Psoas muscle (tissue), 8 donors: ENCODE data around the gene ARSB. TPM values are rescaled to one million over a fixed set of nuclear protein-coding genes. Genes with fewer than 3 reads are reported as not detected.

Source experiments
- ATAC-seq, 4 donors: fragments of 200-7000 bp; cut with Tn5 transposase; one replicate each; pipeline ENCODE4 v1.9.1; 2020; ENCODE audit warnings: moderate library complexity in 3 of 4, mild to moderate bottlenecking in 2 of 4
- DNase-seq, 2 donors: peaks; one replicate each; pipeline ENCODE4 v3.0.0-alpha.2; 2020
- H3K27ac ChIP-seq: fragments of 200-600 bp; one replicate; pipeline ENCODE4 v1.8.0; 2022
- H3K27me3 ChIP-seq, 3 donors: fragments of 200-600 bp in 1 of 3; one replicate each; pipeline versions ENCODE4 v1.6.1 to v1.8.0; 2013 to 2022; ENCODE audit warnings: low read length in 2 of 3, mild to moderate bottlenecking in 2 of 3, moderate library complexity in 1 of 3; ENCODE audit not compliant: insufficient read depth in 3 of 3
- H3K36me3 ChIP-seq, 2 donors: fragments of 200-600 bp in 1 of 2; one replicate each; pipeline versions ENCODE4 v1.6.1 to v1.8.0; 2013 to 2022; ENCODE audit warnings: low read depth in 1 of 2, mild to moderate bottlenecking in 1 of 2, moderate library complexity in 1 of 2; ENCODE audit not compliant: insufficient read depth in 1 of 2
- H3K4me1 ChIP-seq: fragments of 200-600 bp; one replicate; pipeline ENCODE4 v1.8.0; 2022
- H3K4me3 ChIP-seq: fragments of 200-600 bp; one replicate; pipeline ENCODE4 v1.8.0; 2022; ENCODE audit warnings: mild to moderate bottlenecking
- H3K9me3 ChIP-seq: fragments of 200-600 bp; one replicate; pipeline ENCODE4 v1.8.0; 2022
- CTCF ChIP-seq: fragments of 200-600 bp; IDR thresholded peaks from one replicate; pipeline ENCODE4 v1.8.0; 2022; ENCODE audit warnings: antibody characterized with exemption
- WGBS, 3 donors: extraction: QIAGEN DNeasy Blood & Tissue Kit; methylation state at CpG; one replicate each; pipeline versions ENCODE4 v1.1.6 to v1.1.7; 2013; 5-methylcytosine and 5-hydroxymethylcytosine counted together
- intact Hi-C, 2 donors: fragments of 100-400 bp; cut with DNase I; formaldehyde crosslinking; loops; one replicate each; pipeline versions ENCODE4 v1.11.0 to v1.14.2; 2022
- polyA plus RNA-seq, 3 donors: library from polyadenylated mRNA; stranded (reverse); fragments of 200-250 nt; gene quantifications; one replicate each; pipeline ENCODE4 v1.2.3, GENCODE V29; 2013
- total RNA-seq, 4 donors: library from RNA; stranded (reverse); fragmentation: NEBNext Ultra II Directional in 2 of 4; extraction: Animal tissue kit (Norgen Biotek cat#: 25700) in 2 of 4; gene quantifications; one replicate each; pipeline versions ENCODE4 v1.2.1 to v1.2.4, GENCODE V29; 2021 to 2023
- donor health status: healthy with polysubstance abuse.
- donor health status: DM: no; HTN: no; CAD: no; lungs with moderate emphysema.
- donor health status: Bipolar disorder and iron deficiency.
- donor health status: healthy.
- donor health status: DM: yes; HTN: yes; CAD: no.
- donor health status: DM: no; HTN: no; CAD: no.
- donor health status: DM: no; HTN: no; CAD: no.
- donor health status: DM: yes; HTN: yes; CAD: no.

Gene ARSB
- total and polyA plus RNA-seq, 7 donors, result 1.3 to 6.5 (median 3.6) TPM

GRCh38 chr5:78974601-78975000, 10.5 kb downstream of the ARSB start:
- peaks cover 13% of the 10 kb centered on the region for H3K4me1 ChIP-seq
- H3K27me3 ChIP-seq, result no peaks in the 10 kb centered on the region
- 42 to 48% (median 45%) methylated on average over 2 of the region's 2 CpGs for WGBS, 3 donors
- ATAC-seq (no peak), DNase-seq (no peak)
- H3K9me3 ChIP-seq, result no peaks in the 10 kb centered on the region
- no peak for TF ChIP-seq CTCF
- intact Hi-C loops, result no loop called here
- no peaks in the 10 kb centered on the region for H3K36me3 ChIP-seq
- no peak overlapping the region for H3K27ac ChIP-seq
- H3K4me3 ChIP-seq, result no peak overlapping the region

- H3K36me3 ChIP-seq, result no peaks in the 10 kb centered on the region
- peak overlapping the region; percentile 39 for H3K27ac ChIP-seq
- intact Hi-C loops, result no loop called here
- no peaks in the 10 kb centered on the region for H3K27me3 ChIP-seq
- no peak for DNase-seq
- H3K4me3 ChIP-seq, result no peak overlapping the region
- no peaks in the 10 kb centered on the region for H3K9me3 ChIP-seq
- peak; percentile 33 to 86 (median 64) for ATAC-seq
- no peak for TF ChIP-seq CTCF
- WGBS, 3 donors, result 32 to 39% (median 37%) methylated on average over 5 of the region's 5 CpGs
- H3K4me1 ChIP-seq, result peaks cover 13% of the 10 kb centered on the region
These were observed 11.1 kb downstream of the ARSB start for GRCh38 chr5:78974011-78974410.

- Histone ChIP-seq H3K4me1 (peaks cover 13% of the 10 kb centered on the region), H3K27ac (no peak overlapping the region), H3K27me3 (no peaks in the 10 kb centered on the region), H3K4me3 (no peak overlapping the region), H3K36me3 (no peaks in the 10 kb centered on the region), H3K9me3 (no peaks in the 10 kb centered on the region)
- no peak for TF ChIP-seq CTCF
- intact Hi-C loops, result no loop called here
- 39 to 54% (median 47%) methylated on average over 7 of the region's 7 CpGs for WGBS, 3 donors
- DNase-seq (no peak), ATAC-seq (peak in 1 of 4 donors; percentile 43)
These were observed 12.3 kb downstream of the ARSB start for GRCh38 chr5:78972654-78973428.

- WGBS, 3 donors, result 49 to 69% (median 65%) methylated on average over 2 of the region's 2 CpGs
- DNase-seq (no peak), ATAC-seq (no peak)
- no peak for TF ChIP-seq CTCF
- Histone ChIP-seq H3K27me3 (no peaks in the 10 kb centered on the region), H3K36me3 (no peaks in the 10 kb centered on the region), H3K4me3 (no peak overlapping the region), H3K4me1 (peaks cover 13% of the 10 kb centered on the region), H3K27ac (no peak overlapping the region), H3K9me3 (no peaks in the 10 kb centered on the region)
- intact Hi-C loops, result no loop called here
These were observed 13.1 kb downstream of the ARSB start for GRCh38 chr5:78971998-78972397.

- no peaks in the 10 kb centered on the region for H3K27me3 ChIP-seq
- no peak overlapping the region for H3K27ac ChIP-seq
- no peaks in the 10 kb centered on the region for H3K36me3 ChIP-seq
- intact Hi-C loops, result loop anchor here (5.0 kb wide), 1 partner anchor 71 kb away; no protein-coding TSS in a partner anchor
- no peak for DNase-seq
- no peak for TF ChIP-seq CTCF
- WGBS, 3 donors, result 79 to 84% (median 82%) methylated on average over 5 of the region's 5 CpGs
- no peak for ATAC-seq
- H3K9me3 ChIP-seq, result no peaks in the 10 kb centered on the region
- no peak overlapping the region for H3K4me3 ChIP-seq
- H3K4me1 ChIP-seq, result peaks cover 6% of the 10 kb centered on the region
These were observed 16.3 kb downstream of the ARSB start for GRCh38 chr5:78968781-78969180.
